Bronchial epithelial cell (primary cell): ENCODE data around the gene CD200. TPM values are rescaled to one million over a fixed set of nuclear protein-coding genes. Genes with fewer than 3 reads are reported as not detected.

Experiments
- DNase-seq: peaks from one replicate; pipeline ENCODE4 v3.0.0-alpha.2; 2010; ENCODE audit warnings: low read depth
- FAIRE-seq: peaks from 2 replicates; lab custom pipeline; 2011; peaks lifted over from hg19 to GRCh38; lab: Jason Lieb, UNC
- H3K27me3 ChIP-seq: 2 replicates; pipeline ENCODE4 v1.5.1; 2011; ENCODE audit warnings: low read length; ENCODE audit not compliant: control insufficient read depth, insufficient read depth
- H3K36me3 ChIP-seq: 2 replicates; pipeline ENCODE4 v1.5.1; 2011; ENCODE audit warnings: low read length; ENCODE audit not compliant: control insufficient read depth, insufficient read depth
- H3K4me3 ChIP-seq: 2 replicates; pipeline ENCODE4 v1.5.1; 2011; ENCODE audit warnings: mild to moderate bottlenecking, low read depth, low read length, control low read depth
- CTCF ChIP-seq: IDR thresholded peaks from 2 replicates; pipeline ENCODE4 v1.5.1; 2011; ENCODE audit warnings: mild to moderate bottlenecking, moderate library complexity, low read length, control low read depth, inconsistent platforms; ENCODE audit not compliant: insufficient read depth, severe bottlenecking
- total RNA-seq: library from RNA; depleted of rRNA; stranded (reverse); fragments of >200 nt; gene quantifications from 2 replicates; pipeline ENCODE4 v1.2.1, GENCODE V29; 2014

Gene CD200
- total RNA-seq, result 0.13 and 0.53 TPM in 2 replicates

- no peaks in the 10 kb centered on the region for H3K36me3 ChIP-seq
- H3K4me3 ChIP-seq, result peak within 1 kb of the TSS; percentile 16
- peaks cover 11% of the 10 kb centered on the region for H3K27me3 ChIP-seq
- TF ChIP-seq CTCF, result no peak
- DNase-seq, result no peak
- no peak for FAIRE-seq
These were observed at the start of gene CD200 for GRCh38 chr3:112333002-112333380. Gene CD200 (plus strand): TSS chr3:112333156. CDS start chr3:112333213, 57 bp downstream.

GRCh38 chr3:112289011-112289410 lies 43.9 kb upstream of the CD200 start:
- no peaks in the 10 kb centered on the region for H3K27me3 ChIP-seq
- H3K36me3 ChIP-seq, result no peaks in the 10 kb centered on the region
- no peak for DNase-seq
- no peak for FAIRE-seq
- no peak overlapping the region for H3K4me3 ChIP-seq
- TF ChIP-seq CTCF, result no peak

- TF ChIP-seq CTCF, result peak; percentile 64
- DNase-seq (peak; percentile 75), FAIRE-seq (peak; percentile 23)
- H3K4me3 ChIP-seq, result peak within 1 kb of the TSS; percentile 11
- H3K36me3 ChIP-seq, result no peaks in the 10 kb centered on the region
- H3K27me3 ChIP-seq, result no peaks in the 10 kb centered on the region
These were observed 39.3 kb upstream of the CD200 start, which contains the start of gene SLC9C1 for GRCh38 chr3:112293368-112294321. Gene SLC9C1 (minus strand): TSS chr3:112294216. CDS start chr3:112286791, 7,425 bp downstream.

- H3K36me3 ChIP-seq, result no peaks in the 10 kb centered on the region
- DNase-seq (no peak), FAIRE-seq (no peak)
- TF ChIP-seq CTCF, result no peak
- no peaks in the 10 kb centered on the region for H3K27me3 ChIP-seq
- no peak overlapping the region for H3K4me3 ChIP-seq
These were observed 35.2 kb upstream of the CD200 start for GRCh38 chr3:112297714-112298113.

GRCh38 chr3:112298781-112299180 lies 34.2 kb upstream of the CD200 start:
- TF ChIP-seq CTCF, result no peak
- DNase-seq (no peak), FAIRE-seq (no peak)
- no peak overlapping the region for H3K4me3 ChIP-seq
- no peaks in the 10 kb centered on the region for H3K36me3 ChIP-seq
- no peaks in the 10 kb centered on the region for H3K27me3 ChIP-seq
